Right lobe of liver (tissue), 4 donors: Measurements from ENCODE around the gene OST4.

Experiments
- CTCF ChIP-seq, 4 donors: fragments of 200-600 bp in 3 of 4; fragments of 450-650 bp in 1 of 4; IDR thresholded peaks; one replicate each; pipeline versions ENCODE4 v1.5.1 to v1.8.0; 2016 to 2022; ENCODE audit warnings: antibody characterized with exemption in 4 of 4, mild to moderate bottlenecking in 2 of 4
- POLR2A ChIP-seq: fragments of 450-650 bp; IDR thresholded peaks from one replicate; pipeline ENCODE4 v1.6.1; 2017; ENCODE audit warnings: antibody characterized with exemption, mild to moderate bottlenecking
- donor health status: DM: no; HTN: no; CAD: no.
- donor health status: DM: no; HTN: no; CAD: no.
- donor health status: DM: no; HTN: yes; CAD: no.

GRCh38 chr2:27033253-27033852 is 38.1 kb downstream of the OST4 start:
- TF ChIP-seq CTCF (IDR thresholded peaks at IDR 0.05) = no peak
- TF ChIP-seq POLR2A = no peak
